Neuronal stem cell (in vitro differentiated cells): ENCODE measurements around the gene ENTR1.
"Not testable (repeated sequence)": the region's sequence is repeated elsewhere in the genome, so short reads cannot be mapped to it uniquely, and the experiment has no call there.

Source experiments
- DNase-seq: peaks from one replicate; pipeline ENCODE4 v3.0.0-alpha.2; 2013; ENCODE audit warnings: low spot score
- H2AFZ ChIP-seq: one replicate; pipeline ENCODE4 v1.6.1; 2013; ENCODE audit warnings: mild to moderate bottlenecking, low read length, inconsistent platforms
- H2AK5ac ChIP-seq: 2 replicates; pipeline ENCODE4 v1.6.1; 2013; ENCODE audit warnings: low read depth, mild to moderate bottlenecking, inconsistent platforms, low read length, moderate library complexity, mixed read lengths
- H2BK120ac ChIP-seq: 2 replicates; pipeline ENCODE4 v1.6.1; 2013; ENCODE audit warnings: low read depth, mild to moderate bottlenecking, inconsistent platforms, low read length, moderate library complexity, mixed read lengths
- H2BK12ac ChIP-seq: one replicate; pipeline ENCODE4 v1.6.1; 2013; ENCODE audit warnings: low read length, inconsistent platforms
- H2BK15ac ChIP-seq: 2 replicates; pipeline ENCODE4 v1.6.1; 2013; ENCODE audit warnings: mild to moderate bottlenecking, low read length, inconsistent platforms, mixed read lengths
- H2BK5ac ChIP-seq: one replicate; pipeline ENCODE4 v1.6.1; 2013; ENCODE audit warnings: inconsistent platforms, mild to moderate bottlenecking, low read length, moderate library complexity
- H3K14ac ChIP-seq: one replicate; pipeline ENCODE4 v1.6.1; 2013; ENCODE audit warnings: low read length, inconsistent platforms
- H3K18ac ChIP-seq: 2 replicates; pipeline ENCODE4 v1.6.1; 2013; ENCODE audit warnings: low read length, inconsistent platforms
- H3K23ac ChIP-seq: 2 replicates; pipeline ENCODE4 v1.6.1; 2013; ENCODE audit warnings: low read depth, mild to moderate bottlenecking, mixed read lengths, low read length, inconsistent platforms; ENCODE audit not compliant: poor library complexity
- H3K27ac ChIP-seq: replicated peaks from 3 replicates; pipeline ENCODE4 v1.5.1; 2013; ENCODE audit warnings: low read length, inconsistent platforms
- H3K27me3 ChIP-seq, 3 experiments: 2 replicates each; pipeline ENCODE4 v1.6.1; 2013; ENCODE audit warnings: low read length in 3 of 3, mild to moderate bottlenecking in 2 of 3, inconsistent platforms in 1 of 3, low read depth in 1 of 3, mixed read lengths in 1 of 3, moderate library complexity in 1 of 3; ENCODE audit not compliant: control insufficient read depth in 3 of 3, insufficient read depth in 3 of 3
- H3K36me3 ChIP-seq, 2 donors: replicated peaks in 1 of 2; 2 replicates each; pipeline ENCODE4 v1.6.1; 2013; ENCODE audit warnings: low read length in 2 of 2; ENCODE audit not compliant: control insufficient read depth in 2 of 2, insufficient read depth in 2 of 2
- H3K4ac ChIP-seq: 2 replicates; pipeline ENCODE4 v1.6.1; 2013; ENCODE audit warnings: inconsistent platforms, mild to moderate bottlenecking, low read length, moderate library complexity
- H3K4me1 ChIP-seq, 2 donors: 1 replicate in 1 of 2; 2 replicates in 1 of 2; pipeline ENCODE4 v1.6.1; 2013; ENCODE audit warnings: low read length in 2 of 2, low read depth in 1 of 2; ENCODE audit not compliant: control insufficient read depth in 2 of 2, insufficient read depth in 1 of 2
- H3K4me2 ChIP-seq: one replicate; pipeline ENCODE4 v1.6.1; 2013; ENCODE audit warnings: mild to moderate bottlenecking, low read length, inconsistent platforms; ENCODE audit not compliant: insufficient read depth, poor library complexity, severe bottlenecking
- H3K4me3 ChIP-seq, 2 donors: 2 replicates each; pipeline ENCODE4 v1.5.1; 2013; ENCODE audit warnings: low read length in 2 of 2, mild to moderate bottlenecking in 2 of 2, inconsistent platforms in 1 of 2, moderate library complexity in 1 of 2
- H3K79me1 ChIP-seq: one replicate; pipeline ENCODE4 v1.6.1; 2013; ENCODE audit warnings: low read depth, mild to moderate bottlenecking, inconsistent platforms, low read length, moderate library complexity
- H3K9ac ChIP-seq: one replicate; pipeline ENCODE4 v1.6.1; 2013; ENCODE audit warnings: mild to moderate bottlenecking, low read depth, low read length, inconsistent platforms; ENCODE audit not compliant: poor library complexity
- H3K9me3 ChIP-seq, 2 donors: replicated peaks in 1 of 2; 2 replicates each; pipeline versions ENCODE3 to v1.6.1; 2013; ENCODE audit warnings: low read length in 2 of 2, mild to moderate bottlenecking in 2 of 2, inconsistent platforms in 1 of 2, low read depth in 1 of 2, mixed read lengths in 1 of 2, moderate library complexity in 1 of 2; ENCODE audit not compliant: control insufficient read depth in 2 of 2, insufficient read depth in 1 of 2
- H4K8ac ChIP-seq: one replicate; pipeline ENCODE4 v1.6.1; 2013; ENCODE audit warnings: low read depth, mild to moderate bottlenecking, inconsistent platforms, low read length, moderate library complexity
- H4K91ac ChIP-seq: one replicate; pipeline ENCODE4 v1.6.1; 2013; ENCODE audit warnings: low read length, low read depth, mild to moderate bottlenecking, inconsistent platforms; ENCODE audit not compliant: poor library complexity
- WGBS, 2 donors: extraction: QIAGEN DNeasy Blood & Tissue Kit; methylation state at CpG; one replicate each; pipeline ENCODE4 v1.1.7; 2013; ENCODE audit warnings: missing lambda C conversion rate in 2 of 2, mixed read lengths in 1 of 2; ENCODE audit not compliant: insufficient read length in 2 of 2, insufficient replicate concordance in 1 of 2; ENCODE audit errors: extremely low coverage in 2 of 2; 5-methylcytosine and 5-hydroxymethylcytosine counted together

The ENTR1 gene

DNA sequence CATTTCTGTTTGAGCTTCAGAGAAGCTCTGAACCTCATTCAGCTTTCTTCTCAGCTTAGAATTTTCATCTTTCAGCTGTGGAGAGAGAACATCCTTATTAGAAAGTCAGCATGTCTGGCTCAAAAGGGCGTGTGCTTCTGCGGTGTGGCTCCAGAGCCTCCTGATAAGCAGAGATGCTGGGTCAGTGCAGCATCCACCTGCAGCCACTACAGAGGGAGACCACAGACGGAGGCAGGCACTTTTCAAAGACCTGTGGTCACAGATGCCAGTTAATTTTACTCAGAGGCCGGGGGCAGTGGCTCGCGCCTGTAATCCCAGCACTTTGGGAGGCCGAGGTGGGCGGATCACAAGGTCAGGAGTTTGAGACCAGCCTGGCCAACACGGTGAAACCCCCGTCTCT is 4.5 kb downstream of the ENTR1 start:
- not testable (repeated sequence) for H4K91ac ChIP-seq, H2AK5ac ChIP-seq, H2BK5ac ChIP-seq, H3K23ac ChIP-seq, DNase-seq, H3K9me3 ChIP-seq, H2BK120ac ChIP-seq, H2BK15ac ChIP-seq, H3K27me3 ChIP-seq, H3K4me3 ChIP-seq, H3K4me1 ChIP-seq, H3K27ac ChIP-seq, H4K8ac ChIP-seq, H3K4ac ChIP-seq, H3K9ac ChIP-seq, H2AFZ ChIP-seq, H3K18ac ChIP-seq, H2BK12ac ChIP-seq, H3K4me2 ChIP-seq, H3K14ac ChIP-seq
- H3K36me3 ChIP-seq: peaks cover 41 to 64% of the 10 kb centered on the region in 2 donors
- WGBS, 2 donors: no CpG with 5 or more reads among the region's 10 CpGs
- H3K79me1 ChIP-seq: peaks cover 15% of the 10 kb centered on the region

DNA sequence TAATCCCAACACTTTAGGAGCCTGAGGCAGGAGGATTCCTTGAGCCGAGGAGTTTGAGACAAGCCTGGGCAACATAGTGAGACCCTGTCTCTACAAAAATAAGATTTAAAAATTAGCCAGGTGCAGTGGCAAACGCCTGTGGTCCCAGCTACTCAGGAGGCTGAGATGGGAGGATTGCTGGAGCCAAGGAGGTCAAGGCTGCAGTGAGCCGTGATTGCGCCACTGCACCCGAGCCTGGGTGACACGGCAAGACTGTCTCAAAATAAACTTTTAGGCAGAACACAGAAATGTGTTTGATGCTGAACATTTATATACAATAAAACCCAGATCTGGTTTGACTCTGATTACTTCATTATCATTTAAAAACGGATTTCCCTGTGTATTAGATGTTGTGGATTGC is 4.9 kb downstream of the ENTR1 start:
- WGBS, 2 donors: no CpG with 5 or more reads among the region's 7 CpGs
- no peaks in the 10 kb centered on the region for H3K9me3 ChIP-seq
- H3K27me3 ChIP-seq: no peaks in the 10 kb centered on the region
- peaks cover 41 to 64% of the 10 kb centered on the region in 2 donors for H3K36me3 ChIP-seq
- H4K91ac ChIP-seq: no peak overlapping the region
- peaks cover 11% of the 10 kb centered on the region for H3K79me1 ChIP-seq
- peaks cover 8 to 9% of the 10 kb centered on the region in 2 donors for H3K4me1 ChIP-seq
- H3K18ac ChIP-seq: no peak overlapping the region
- H2AFZ ChIP-seq: no peak overlapping the region
- no peak overlapping the region for H3K4me2 ChIP-seq
- H3K27ac ChIP-seq: no peak overlapping the region
- H3K23ac ChIP-seq: no peak overlapping the region
- H3K4me3 ChIP-seq: no peak overlapping the region
- DNase-seq: no peak
- no peak overlapping the region for H3K9ac ChIP-seq
- no peak overlapping the region for H2BK5ac ChIP-seq
- no peak overlapping the region for H3K4ac ChIP-seq
- no peak overlapping the region for H2BK15ac ChIP-seq
- no peak overlapping the region for H2AK5ac ChIP-seq
- no peak overlapping the region for H3K14ac ChIP-seq
- no peak overlapping the region for H4K8ac ChIP-seq
- no peak overlapping the region for H2BK12ac ChIP-seq
- H2BK120ac ChIP-seq: no peak overlapping the region

DNA sequence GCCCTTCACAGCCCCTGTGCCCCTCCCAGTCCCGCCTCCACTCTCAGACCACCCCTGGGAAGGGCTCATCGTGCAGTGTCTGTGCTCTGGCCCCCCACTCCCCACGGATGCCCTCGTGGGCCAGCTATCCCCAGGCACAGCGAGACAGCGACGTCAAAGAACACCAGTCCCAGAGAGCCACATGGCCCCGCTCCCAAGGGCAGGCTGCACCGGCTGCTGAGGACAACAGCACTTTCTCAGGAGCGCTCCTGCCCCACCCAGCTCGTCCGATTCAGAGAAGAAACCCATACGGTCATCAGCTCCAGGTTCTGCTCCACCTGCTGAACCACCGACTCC is 5.6 kb downstream of the ENTR1 start:
- Histone ChIP-seq H3K14ac (no peak overlapping the region), H3K9ac (no peak overlapping the region), H2BK120ac (no peak overlapping the region), H3K9me3 (no peaks in the 10 kb centered on the region), H3K18ac (no peak overlapping the region), H3K79me1 (peaks cover 11% of the 10 kb centered on the region), H3K36me3 (peaks cover 41 to 64% of the 10 kb centered on the region in 2 donors), H2AK5ac (no peak overlapping the region), H3K4me2 (no peak overlapping the region), H4K8ac (no peak overlapping the region), H4K91ac (no peak overlapping the region), H3K4ac (no peak overlapping the region), H2BK12ac (no peak overlapping the region), H3K27ac (no peak overlapping the region), H3K4me3 (peak overlapping the region in 1 of 2 donors; percentile 19), H2BK5ac (no peak overlapping the region), H2BK15ac (no peak overlapping the region), H2AFZ (no peak overlapping the region), H3K23ac (no peak overlapping the region), H3K4me1 (peaks cover 10 to 11% of the 10 kb centered on the region in 2 donors), H3K27me3 (no peaks in the 10 kb centered on the region)
- WGBS, 2 donors: no CpG with 5 or more reads among the region's 14 CpGs
- DNase-seq: no peak

DNA sequence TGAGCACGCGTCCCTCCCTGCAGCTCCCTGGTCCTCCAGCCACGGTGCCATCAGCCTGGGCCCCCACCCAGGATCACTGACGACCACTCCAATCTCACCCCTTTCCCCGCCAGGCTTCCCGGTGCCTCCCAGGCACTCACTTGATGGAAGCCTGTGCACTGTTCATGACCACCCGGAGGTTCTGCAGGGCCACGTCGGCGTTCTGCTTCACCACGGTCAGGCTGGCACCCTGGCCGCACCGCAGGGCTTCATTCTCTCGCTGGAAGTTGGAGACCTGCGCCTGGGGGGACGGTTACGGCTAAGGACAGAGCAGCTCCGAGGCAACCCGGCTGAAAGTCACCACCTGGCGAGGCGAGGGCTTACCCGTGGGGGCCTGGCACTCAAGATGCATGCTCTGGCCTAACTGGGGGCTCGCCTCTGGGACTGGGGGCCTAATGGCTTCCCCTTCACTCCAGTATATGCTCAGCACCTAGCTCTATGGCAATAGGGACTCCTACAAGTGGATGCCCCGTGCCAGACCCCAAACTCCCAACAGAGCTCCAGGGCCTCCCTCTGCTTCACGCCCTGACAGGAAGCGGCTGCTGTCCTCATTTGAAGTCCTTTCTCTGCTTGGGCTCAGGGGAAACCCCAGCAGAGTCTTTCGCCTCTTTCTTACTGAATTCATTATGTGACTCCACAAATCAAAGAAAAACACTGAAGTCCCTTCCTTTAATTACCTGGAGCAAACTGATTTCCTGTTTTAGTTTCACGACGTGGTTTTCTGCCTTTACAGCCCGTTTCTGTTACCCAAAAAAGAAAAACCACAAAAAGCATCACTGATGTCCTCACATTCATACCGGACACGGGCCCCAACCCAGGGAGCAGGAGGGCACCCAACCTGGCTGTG is 6.3 kb downstream of the ENTR1 start:
- Histone ChIP-seq H3K4me3 (peak overlapping the region in 1 of 2 donors; percentile 19), H2BK12ac (no peak overlapping the region), H3K9ac (peak overlapping the region; percentile 44), H3K4me1 (peaks cover 7 to 10% of the 10 kb centered on the region in 2 donors), H3K4me2 (no peak overlapping the region), H3K27ac (no peak overlapping the region), H3K23ac (no peak overlapping the region), H3K14ac (no peak overlapping the region), H2AK5ac (no peak overlapping the region), H3K79me1 (peaks cover 15% of the 10 kb centered on the region), H2AFZ (no peak overlapping the region), H3K4ac (no peak overlapping the region), H2BK5ac (no peak overlapping the region), H2BK15ac (no peak overlapping the region), H4K8ac (no peak overlapping the region), H3K36me3 (peaks cover 41 to 64% of the 10 kb centered on the region in 2 donors), H3K9me3 (no peaks in the 10 kb centered on the region), H3K27me3 (no peaks in the 10 kb centered on the region), H4K91ac (no peak overlapping the region), H2BK120ac (no peak overlapping the region), H3K18ac (no peak overlapping the region)
- no CpG with 5 or more reads among the region's 32 CpGs for WGBS, 2 donors
- no peak for DNase-seq
